GM23248 (cell line): ENCODE measurements around the gene GDF7.

Source experiments
- EZH2 ChIP-seq: fragments of 200-600 bp; sonication (generic); IDR thresholded peaks from 2 replicates; pipeline ENCODE4 v1.6.1; 2018; ENCODE audit warnings: antibody characterized with exemption, mild to moderate bottlenecking; ENCODE audit not compliant: insufficient read depth, poor library complexity, severe bottlenecking
- EZH2phosphoT487 ChIP-seq: fragments of 200-600 bp; sonication (generic); IDR thresholded peaks from 2 replicates; pipeline ENCODE4 v1.6.1; 2018; ENCODE audit warnings: antibody characterized with exemption, moderate library complexity, mild to moderate bottlenecking, low read depth; ENCODE audit not compliant: insufficient read depth

DNA sequence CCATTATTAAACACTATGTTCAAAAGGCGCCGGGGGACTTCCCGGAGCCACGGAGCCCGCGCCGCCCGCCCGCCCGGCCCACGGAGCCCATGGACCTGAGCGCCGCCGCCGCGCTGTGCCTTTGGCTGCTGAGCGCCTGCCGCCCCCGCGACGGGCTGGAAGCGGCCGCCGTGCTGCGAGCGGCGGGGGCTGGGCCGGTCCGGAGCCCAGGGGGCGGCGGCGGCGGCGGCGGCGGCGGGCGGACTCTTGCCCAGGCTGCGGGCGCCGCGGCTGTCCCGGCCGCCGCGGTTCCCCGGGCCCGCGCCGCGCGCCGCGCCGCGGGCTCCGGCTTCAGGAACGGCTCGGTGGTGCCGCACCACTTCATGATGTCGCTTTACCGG lies 197 bp downstream of the GDF7 start:
- TF ChIP-seq EZH2 (no peak), EZH2phosphoT487 (no peak)
